OCI-LY1 (cell line): ENCODE results near the gene CYP20A1.

Source experiments
- H2AFZ ChIP-seq: fragments of 200-600 bp; sonication (generic), shearing (Covaris generic); 2 replicates; pipeline ENCODE4 v1.6.0; 2014; ENCODE audit warnings: antibody characterized with exemption, mild to moderate bottlenecking, low read length
- H3F3A ChIP-seq: fragments of 200-600 bp; sonication (generic), shearing (Covaris generic); 2 replicates; pipeline ENCODE4 v1.6.0; 2014; ENCODE audit warnings: mild to moderate bottlenecking, antibody characterized with exemption, low read length, moderate library complexity; ENCODE audit not compliant: insufficient read depth
- H3K27ac ChIP-seq: fragments of 200-600 bp; sonication (generic); 2 replicates; pipeline ENCODE4 v1.5.1; 2014; ENCODE audit warnings: low read length, mixed run types, mild to moderate bottlenecking, low read depth; ENCODE audit not compliant: poor library complexity, severe bottlenecking
- H3K27me3 ChIP-seq: fragments of 200-600 bp; sonication (generic); 2 replicates; pipeline ENCODE4 v1.6.0; 2014; ENCODE audit warnings: antibody characterized with exemption, mild to moderate bottlenecking, low read length, moderate library complexity; ENCODE audit not compliant: insufficient read depth
- H3K36me3 ChIP-seq: fragments of 200-600 bp; sonication (generic); 2 replicates; pipeline ENCODE4 v1.6.1; 2014; ENCODE audit warnings: mild to moderate bottlenecking, antibody characterized with exemption, low read length, moderate library complexity, mixed read lengths; ENCODE audit not compliant: insufficient read depth
- H3K4me1 ChIP-seq: fragments of 200-600 bp; sonication (generic); 2 replicates; pipeline ENCODE4 v1.5.1; 2014; ENCODE audit warnings: mild to moderate bottlenecking, low read length, moderate library complexity; ENCODE audit not compliant: insufficient read depth, severe bottlenecking
- H3K4me2 ChIP-seq: fragments of 200-600 bp; sonication (generic), shearing (Covaris generic); 2 replicates; pipeline ENCODE4 v1.6.1; 2014; ENCODE audit warnings: low read length
- H3K4me3 ChIP-seq: fragments of 200-600 bp; sonication (generic); 2 replicates; pipeline ENCODE4 v1.5.1; 2014; ENCODE audit warnings: low read length, low read depth, mild to moderate bottlenecking, mixed read lengths; ENCODE audit not compliant: poor library complexity, severe bottlenecking
- H3K79me2 ChIP-seq: fragments of 200-600 bp; shearing (Covaris generic); 2 replicates; pipeline ENCODE4 v1.6.1; 2016; ENCODE audit warnings: mixed run types, low read length, mixed read lengths; ENCODE audit not compliant: insufficient read depth
- H3K9ac ChIP-seq: fragments of 200-600 bp; sonication (generic), shearing (Covaris generic); 2 replicates; pipeline ENCODE4 v1.6.1; 2014; ENCODE audit warnings: mild to moderate bottlenecking, low read length, mixed read lengths
- H3K9me2 ChIP-seq: fragments of 200-600 bp; sonication (generic), shearing (Covaris generic); 2 replicates; pipeline ENCODE4 v1.6.1; 2014; ENCODE audit warnings: low read depth, mild to moderate bottlenecking, low read length, mixed read lengths
- H3K9me3 ChIP-seq: fragments of 200-600 bp; shearing (Covaris generic); 2 replicates; pipeline ENCODE4 v1.6.1; 2014; ENCODE audit warnings: low read length, mixed read lengths
- H4K20me1 ChIP-seq: fragments of 200-600 bp; sonication (generic), shearing (Covaris generic); 2 replicates; pipeline ENCODE4 v1.6.0; 2016; ENCODE audit warnings: mild to moderate bottlenecking, low read length; ENCODE audit not compliant: insufficient read depth
- EZH2 ChIP-seq: fragments of 200-600 bp; sonication (generic), shearing (Covaris generic); IDR thresholded peaks from 2 replicates; pipeline ENCODE4 v1.8.0; 2017; ENCODE audit warnings: borderline replicate concordance, mixed run types, mild to moderate bottlenecking, antibody characterized with exemption, low read length, moderate library complexity, mixed read lengths
- TF ChIP-seq, protein P1 (sequence below): fragments of 200-600 bp; sonication (generic), shearing (Covaris generic); IDR thresholded peaks from 2 replicates; pipeline ENCODE4 v1.5.1; 2017; ENCODE audit warnings: mild to moderate bottlenecking, antibody characterized with exemption, low read length, moderate library complexity, mixed read lengths

CYP20A1 gene

DNA sequence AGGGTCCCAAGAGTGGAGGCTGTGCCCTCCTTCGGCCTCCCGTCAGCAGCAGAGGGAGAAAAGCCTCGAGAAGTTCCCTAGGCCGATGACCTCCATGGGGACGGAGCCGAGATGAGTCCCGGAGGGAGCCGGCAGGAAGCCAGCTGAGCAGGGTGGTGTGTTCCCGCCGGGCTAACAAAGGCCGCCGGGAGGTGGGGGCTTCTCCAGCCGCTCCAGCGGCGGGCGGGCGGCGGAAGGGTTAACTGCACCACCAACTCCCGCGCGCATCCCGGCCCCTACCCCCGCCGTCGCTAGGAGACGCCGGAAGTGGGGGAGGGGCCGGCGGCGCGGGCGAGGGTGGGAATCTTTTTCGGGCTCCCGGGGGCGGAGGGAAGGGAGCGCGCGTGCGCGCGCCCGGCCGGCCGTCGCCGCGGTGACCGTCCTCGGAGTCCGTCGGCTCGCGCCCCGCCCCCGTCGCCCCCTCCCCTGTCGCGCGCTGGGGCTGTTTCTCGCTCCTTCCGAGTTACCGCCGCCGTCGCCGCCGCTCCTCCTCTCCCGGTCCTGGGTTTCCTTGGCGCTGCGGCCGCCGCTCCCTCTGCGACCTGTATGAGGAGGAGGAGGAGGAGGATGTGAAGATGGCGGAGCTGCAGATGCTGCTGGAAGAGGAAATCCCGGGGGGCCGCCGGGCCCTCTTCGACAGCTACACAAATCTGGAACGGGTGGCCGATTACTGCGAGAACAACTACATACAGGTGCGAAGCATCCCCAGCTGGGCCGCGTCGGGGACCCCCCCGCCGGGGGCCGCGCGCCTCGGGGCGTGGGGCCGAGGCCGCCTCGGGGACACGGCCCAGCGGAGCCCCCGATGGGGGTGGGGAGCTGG, 89.3 kb downstream of the CYP20A1 start, which contains the start of gene ABI2:
ABI2 (plus strand) TSS at position 494 of the 859 bp plus-strand sequence; CDS start at position 615, 121 bp downstream.
- Histone ChIP-seq H3K27ac (no peak within 1 kb of the TSS), H3K4me1 (peaks cover 24% of the 10 kb centered on the region), H3F3A (0 out of 2 replicates have a peak, but pooled peaks cover 8% of the 10 kb centered on the region), H3K9me2 (no peaks in the 10 kb centered on the region), H3K79me2 (0 out of 2 replicates have a peak, but pooled peaks cover 12% of the 10 kb centered on the region), H3K4me2 (peak within 1 kb of the TSS; percentile 75), H3K36me3 (no peaks in the 10 kb centered on the region), H3K9me3 (no peaks in the 10 kb centered on the region), H3K9ac (peak within 1 kb of the TSS; percentile 81), H3K4me3 (peak within 1 kb of the TSS; percentile 93), H3K27me3 (no peaks in the 10 kb centered on the region), H2AFZ (peak within 1 kb of the TSS; percentile 82; the same call in 1 of the 2 replicates), H4K20me1 (no peaks in the 10 kb centered on the region)
- no peak for TF ChIP-seq EZH2
- TF ChIP-seq, protein P1, sequence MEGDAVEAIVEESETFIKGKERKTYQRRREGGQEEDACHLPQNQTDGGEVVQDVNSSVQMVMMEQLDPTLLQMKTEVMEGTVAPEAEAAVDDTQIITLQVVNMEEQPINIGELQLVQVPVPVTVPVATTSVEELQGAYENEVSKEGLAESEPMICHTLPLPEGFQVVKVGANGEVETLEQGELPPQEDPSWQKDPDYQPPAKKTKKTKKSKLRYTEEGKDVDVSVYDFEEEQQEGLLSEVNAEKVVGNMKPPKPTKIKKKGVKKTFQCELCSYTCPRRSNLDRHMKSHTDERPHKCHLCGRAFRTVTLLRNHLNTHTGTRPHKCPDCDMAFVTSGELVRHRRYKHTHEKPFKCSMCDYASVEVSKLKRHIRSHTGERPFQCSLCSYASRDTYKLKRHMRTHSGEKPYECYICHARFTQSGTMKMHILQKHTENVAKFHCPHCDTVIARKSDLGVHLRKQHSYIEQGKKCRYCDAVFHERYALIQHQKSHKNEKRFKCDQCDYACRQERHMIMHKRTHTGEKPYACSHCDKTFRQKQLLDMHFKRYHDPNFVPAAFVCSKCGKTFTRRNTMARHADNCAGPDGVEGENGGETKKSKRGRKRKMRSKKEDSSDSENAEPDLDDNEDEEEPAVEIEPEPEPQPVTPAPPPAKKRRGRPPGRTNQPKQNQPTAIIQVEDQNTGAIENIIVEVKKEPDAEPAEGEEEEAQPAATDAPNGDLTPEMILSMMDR, result no peak

DNA sequence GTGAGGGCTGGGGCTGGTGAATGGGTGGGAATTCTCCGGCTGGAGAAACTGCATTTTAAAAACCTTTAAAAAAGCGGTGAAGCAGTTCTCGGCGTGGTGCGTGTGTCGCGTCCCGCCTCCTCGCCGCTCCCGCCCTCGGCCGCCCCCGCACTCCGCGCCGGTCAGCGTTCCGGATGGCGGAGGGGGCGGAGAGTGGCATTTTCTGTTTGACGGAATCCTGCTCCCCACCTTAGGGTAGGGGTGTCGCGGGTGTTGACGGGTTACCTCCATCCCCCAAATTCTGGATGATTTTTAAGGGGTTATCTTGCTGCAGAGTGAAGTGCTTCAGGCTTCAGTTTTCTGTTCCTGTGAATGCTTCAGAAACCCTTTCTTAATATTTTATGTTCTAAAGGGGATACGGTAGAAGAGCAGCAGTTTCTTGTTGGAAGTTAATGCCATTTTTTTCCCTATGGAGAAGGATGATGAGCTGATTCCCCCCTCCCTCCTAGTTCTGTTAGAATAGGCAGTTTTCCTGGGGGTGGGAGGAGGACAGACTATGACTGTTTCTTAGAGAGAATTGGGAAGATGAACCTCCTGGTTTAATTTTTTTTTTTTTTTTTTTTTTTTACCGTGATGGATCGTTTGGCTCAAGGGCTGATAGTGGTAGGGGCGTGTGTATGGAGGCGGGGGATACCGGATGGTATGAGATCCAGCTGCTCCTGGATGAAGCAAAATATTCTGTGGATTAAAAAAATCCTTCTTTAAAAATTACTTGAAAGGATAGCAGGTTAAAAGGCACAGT, 90.1 kb downstream of the CYP20A1 start:
- peaks cover 17% of the 10 kb centered on the region; the same call in 1 of the 2 replicates for H3K79me2 ChIP-seq
- no peaks in the 10 kb centered on the region for H3K27me3 ChIP-seq
- H4K20me1 ChIP-seq, result no peaks in the 10 kb centered on the region
- 0 out of 2 replicates have a peak, but pooled peaks cover 8% of the 10 kb centered on the region for H3F3A ChIP-seq
- no peaks in the 10 kb centered on the region for H3K36me3 ChIP-seq
- no peaks in the 10 kb centered on the region for H3K9me2 ChIP-seq
- peak overlapping the region; percentile 81 for H3K9ac ChIP-seq
- H2AFZ ChIP-seq, result peak overlapping the region; percentile 82; the same call in 1 of the 2 replicates
- TF ChIP-seq, protein P1, result no peak
- no peak for TF ChIP-seq EZH2
- no peaks in the 10 kb centered on the region for H3K9me3 ChIP-seq
- H3K4me2 ChIP-seq, result peak overlapping the region; percentile 75
- H3K4me3 ChIP-seq, result peak overlapping the region; percentile 93
- H3K4me1 ChIP-seq, result peaks cover 24% of the 10 kb centered on the region
- no peak overlapping the region for H3K27ac ChIP-seq

DNA sequence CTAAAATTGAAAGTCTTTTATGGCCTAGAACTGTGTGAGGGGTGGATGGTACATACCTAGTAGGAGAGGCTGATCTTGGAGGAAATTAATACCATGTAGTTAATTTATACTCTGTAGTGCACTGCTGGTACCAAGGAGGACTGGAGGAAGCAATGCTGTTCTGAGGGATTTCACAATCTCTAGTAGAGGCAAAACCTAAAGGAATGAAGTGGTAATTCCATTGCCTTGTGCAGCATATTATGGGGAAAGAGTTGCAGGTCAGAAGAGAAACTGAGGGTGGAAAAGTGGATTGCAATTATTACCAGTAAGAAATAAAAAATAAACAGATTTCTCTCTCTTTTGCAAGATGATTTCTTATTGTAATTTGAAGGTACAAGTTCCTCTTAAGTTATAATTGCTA, 91.6 kb downstream of the CYP20A1 start:
- Histone ChIP-seq H4K20me1 (no peaks in the 10 kb centered on the region), H3K27me3 (no peaks in the 10 kb centered on the region), H3F3A (0 out of 2 replicates have a peak, but pooled peaks cover 8% of the 10 kb centered on the region), H3K27ac (no peak overlapping the region), H3K9me3 (no peaks in the 10 kb centered on the region), H2AFZ (no peak overlapping the region), H3K4me3 (peak overlapping the region; percentile 93), H3K4me2 (peak overlapping the region; percentile 75), H3K4me1 (peaks cover 24% of the 10 kb centered on the region), H3K79me2 (peaks cover 17% of the 10 kb centered on the region; the same call in 1 of the 2 replicates), H3K9ac (no peak overlapping the region), H3K9me2 (no peaks in the 10 kb centered on the region), H3K36me3 (no peaks in the 10 kb centered on the region)
- no peak for TF ChIP-seq EZH2
- TF ChIP-seq, protein P1, result no peak
